HG03139 (cell line): Measurements from ENCODE around the gene ACSF2.

Experiments used
- ATAC-seq: cut with Tn5 transposase; IDR thresholded peaks from one replicate; pipeline ENCODE4 v1.9.1; 2021; ENCODE audit not compliant: unreplicated experiment

The ACSF2 gene

DNA sequence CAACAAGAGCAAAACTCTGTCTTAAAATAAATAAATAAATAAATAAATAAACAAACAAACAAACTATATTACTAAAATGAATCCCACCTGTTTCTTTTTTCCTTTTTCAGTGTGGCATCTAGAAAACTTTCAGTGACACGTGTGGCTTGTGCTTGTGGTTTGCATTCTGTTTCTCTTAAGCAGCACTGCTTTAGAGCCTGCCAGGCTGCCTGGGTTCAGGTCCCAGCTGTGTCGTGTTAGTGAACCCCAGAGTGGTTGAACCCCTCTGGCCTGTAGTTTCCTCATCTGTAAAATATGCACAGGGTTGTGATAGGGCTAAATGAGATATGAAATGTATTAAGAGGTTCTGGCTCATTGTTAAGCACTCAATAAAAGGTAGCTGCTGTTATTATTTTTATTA is 94.5 kb downstream of the ACSF2 start:
- ATAC-seq: no peak

DNA sequence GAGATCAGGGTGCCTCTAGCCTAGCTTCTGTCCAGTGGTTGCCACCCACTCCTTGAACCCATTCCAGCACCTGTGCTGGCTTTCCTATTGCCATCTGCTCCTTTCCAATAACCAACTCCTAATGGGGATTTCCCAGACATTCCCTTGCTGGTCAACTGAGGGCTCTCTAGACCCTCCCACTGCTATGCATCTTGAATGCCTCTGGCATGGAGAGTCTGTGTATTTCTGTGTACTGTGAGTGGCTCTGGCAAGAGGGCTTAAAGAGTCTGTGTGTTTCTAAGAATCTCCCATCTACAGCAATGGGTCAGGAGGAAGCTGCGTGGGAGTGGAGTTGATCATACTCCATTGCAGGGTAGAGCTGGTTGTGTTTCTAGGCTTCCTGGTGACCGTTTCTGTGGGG is 95.5 kb downstream of the ACSF2 start:
- ATAC-seq: no peak

DNA sequence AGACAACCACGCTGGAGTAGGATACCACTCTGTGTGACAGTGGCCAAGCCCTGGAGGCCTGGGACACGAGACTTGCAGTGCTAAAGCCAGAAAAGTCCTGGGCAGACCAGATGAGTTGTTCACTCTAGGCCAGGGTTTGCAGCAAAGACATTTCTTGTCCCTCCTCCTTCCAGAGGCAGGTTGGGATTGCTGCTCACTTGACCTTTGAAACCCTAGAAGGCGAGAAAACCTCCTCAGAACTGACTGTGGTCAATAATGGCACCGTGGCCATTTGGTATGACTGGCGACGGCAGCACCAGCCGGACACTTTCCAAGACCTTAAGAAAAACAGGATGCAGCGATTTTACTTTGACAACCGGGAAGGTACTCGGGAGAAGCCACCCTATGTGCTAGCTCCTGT is 96.7 kb downstream of the ACSF2 start:
- ATAC-seq: no peak

DNA sequence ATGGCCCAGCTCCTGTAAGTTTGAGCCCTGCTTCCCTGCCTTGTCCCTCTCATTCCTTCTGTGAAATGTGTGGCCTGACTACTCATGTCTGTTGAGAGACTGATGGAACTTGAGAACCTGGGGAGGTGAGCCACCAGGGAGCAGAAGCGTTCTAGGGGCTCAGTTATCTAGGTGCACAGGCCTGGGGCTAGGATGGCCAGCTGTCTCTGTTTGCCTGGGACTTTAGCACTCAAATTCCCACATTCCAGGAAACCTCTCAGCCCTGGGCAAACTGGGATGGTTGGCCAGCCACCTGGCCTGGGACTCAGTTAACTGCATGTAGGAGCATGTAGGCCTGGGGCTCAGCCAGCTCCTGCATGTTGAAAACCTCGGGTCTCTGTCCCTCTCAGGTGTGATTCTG is 97.2 kb downstream of the ACSF2 start:
- no peak for ATAC-seq
